Heart left ventricle (tissue), 13 donors: ENCODE results near the gene PLA2G6.

Experiments
- POLR2A ChIP-seq, 2 donors: fragments of 450-650 bp; IDR thresholded peaks; one replicate each; pipeline ENCODE4 v1.6.1; 2017; ENCODE audit warnings: antibody characterized with exemption in 2 of 2, mild to moderate bottlenecking in 2 of 2, moderate library complexity in 2 of 2
- TF ChIP-seq, protein P1 (sequence below), 12 donors: fragments of 200-600 bp; sonication (generic) in 4 of 12; IDR thresholded peaks; one replicate each; pipeline versions ENCODE4 v1.5.0 to v1.8.0; 2018 to 2022; ENCODE audit warnings: antibody characterized with exemption in 12 of 12, mild to moderate bottlenecking in 5 of 12
- donor health status: ischemic (EF 13 %, LVEDD 7.1; RV severe dilation, severe dysfunction).
- donor health status: DM: no; HTN: yes; CAD: no.
- donor health status: DM: no; HTN: no; CAD: no.
- donor health status: ischemic (EF 25% LVEDD 6.9; RV normal size, moderate dysfunction).
- donor health status: ischemic (EF 25% LVEDD 5.7; RV mildly dilated, moderate dysfunction).
- donor health status: ischemic (EF 35%, LVEDD 5.7; RV mildly dilated, moderate dysfunction).
- donor health status: nonischemic (EF 11% LVEDD 7.7; RV severe dilation, severe dysfunction).
- donor health status: DM: yes; HTN: yes; CAD: no.
- donor health status: PGD.
- donor health status: ischemic (EF 29% LVEDD 5.4; RV normal size, mild dysfunction).
- donor health status: nonischemic (EF 23%, LVEDD 6.1; RV moderate dilation, normal function).

DNA sequence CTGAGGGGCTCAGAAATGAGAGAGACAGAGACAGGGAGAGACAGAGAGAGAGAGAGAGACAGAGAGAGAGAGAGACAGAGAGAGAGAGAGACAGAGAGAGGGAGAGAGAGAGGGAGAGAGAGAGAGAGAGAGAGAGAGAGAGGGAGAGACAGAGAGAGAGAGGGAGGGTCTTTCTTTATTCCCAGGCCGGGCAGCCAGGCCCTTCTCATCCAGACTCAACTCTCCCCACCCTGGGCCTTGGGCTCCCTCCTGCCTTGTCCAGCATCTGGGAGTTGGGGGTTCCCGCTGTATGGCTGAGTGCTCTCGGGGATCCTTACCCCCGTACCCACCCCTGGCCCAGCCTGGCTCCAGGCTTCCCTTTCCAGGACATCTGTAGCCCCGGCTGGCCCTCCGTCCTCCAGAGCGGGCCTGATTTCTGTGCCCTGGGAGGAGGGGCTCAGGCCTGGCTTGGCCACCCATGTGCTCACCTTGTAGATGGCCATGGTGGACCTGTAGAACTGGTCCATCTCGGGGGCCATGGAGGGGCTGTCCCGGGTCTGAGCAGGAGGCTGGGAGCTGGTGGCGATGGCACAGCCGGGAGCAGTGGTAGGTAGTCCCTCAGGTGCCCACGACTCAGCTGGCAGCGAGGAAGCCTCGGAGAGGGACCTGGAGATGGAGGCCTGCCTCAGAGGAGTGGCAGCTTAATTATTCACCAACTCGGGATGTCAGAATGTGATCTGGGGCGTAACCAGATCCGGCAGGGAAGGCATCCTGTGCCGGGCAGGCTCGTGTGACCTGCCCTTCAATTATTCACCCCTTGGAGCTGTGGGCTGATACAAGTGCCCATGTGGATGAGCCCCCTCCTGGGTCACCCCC, 71.4 kb downstream of the PLA2G6 start, which contains the start of gene BAIAP2L2:
- no peak for TF ChIP-seq POLR2A (IDR thresholded peaks at IDR 0.05)
- TF ChIP-seq, protein P1, sequence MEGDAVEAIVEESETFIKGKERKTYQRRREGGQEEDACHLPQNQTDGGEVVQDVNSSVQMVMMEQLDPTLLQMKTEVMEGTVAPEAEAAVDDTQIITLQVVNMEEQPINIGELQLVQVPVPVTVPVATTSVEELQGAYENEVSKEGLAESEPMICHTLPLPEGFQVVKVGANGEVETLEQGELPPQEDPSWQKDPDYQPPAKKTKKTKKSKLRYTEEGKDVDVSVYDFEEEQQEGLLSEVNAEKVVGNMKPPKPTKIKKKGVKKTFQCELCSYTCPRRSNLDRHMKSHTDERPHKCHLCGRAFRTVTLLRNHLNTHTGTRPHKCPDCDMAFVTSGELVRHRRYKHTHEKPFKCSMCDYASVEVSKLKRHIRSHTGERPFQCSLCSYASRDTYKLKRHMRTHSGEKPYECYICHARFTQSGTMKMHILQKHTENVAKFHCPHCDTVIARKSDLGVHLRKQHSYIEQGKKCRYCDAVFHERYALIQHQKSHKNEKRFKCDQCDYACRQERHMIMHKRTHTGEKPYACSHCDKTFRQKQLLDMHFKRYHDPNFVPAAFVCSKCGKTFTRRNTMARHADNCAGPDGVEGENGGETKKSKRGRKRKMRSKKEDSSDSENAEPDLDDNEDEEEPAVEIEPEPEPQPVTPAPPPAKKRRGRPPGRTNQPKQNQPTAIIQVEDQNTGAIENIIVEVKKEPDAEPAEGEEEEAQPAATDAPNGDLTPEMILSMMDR (IDR thresholded peaks at IDR 0.05) = no peak
